GM23338 (cell line): ENCODE measurements around the gene ASPG.

Source experiments
- CREB1 ChIP-seq: fragments of 250-450 bp; sonication (Bioruptor Pico); IDR thresholded peaks from 2 replicates; pipeline ENCODE4 v1.5.0; 2020; ENCODE audit warnings: low read depth, mild to moderate bottlenecking, moderate library complexity
- EZH2 ChIP-seq: fragments of 200-600 bp; sonication (generic); IDR thresholded peaks from one replicate; pipeline ENCODE4 v1.8.0; 2017; ENCODE audit warnings: antibody characterized with exemption, mild to moderate bottlenecking, low read depth; ENCODE audit not compliant: unreplicated experiment
- EZH2phosphoT487 ChIP-seq: fragments of 200-600 bp; sonication (generic); IDR thresholded peaks from one replicate; pipeline ENCODE4 v1.8.1; 2018; ENCODE audit warnings: antibody characterized with exemption; ENCODE audit not compliant: unreplicated experiment
- JUNB ChIP-seq: IDR thresholded peaks from one replicate; pipeline ENCODE4 v1.6.1; 2016; ENCODE audit warnings: antibody characterized with exemption; ENCODE audit not compliant: unreplicated experiment
- NANOG ChIP-seq: IDR thresholded peaks from 2 replicates; pipeline ENCODE4 v1.6.1; 2016; ENCODE audit warnings: antibody characterized with exemption, borderline replicate concordance
- POLR2AphosphoS5 ChIP-seq: IDR thresholded peaks from 2 replicates; pipeline ENCODE4 v1.6.1; 2016; ENCODE audit warnings: antibody characterized with exemption, low read depth
- STAT1 ChIP-seq: IDR thresholded peaks from one replicate; pipeline ENCODE4 v1.6.1; 2016; ENCODE audit warnings: antibody characterized with exemption; ENCODE audit not compliant: unreplicated experiment
- ZNF114 ChIP-seq: fragments of 250-450 bp; sonication (Bioruptor Pico); IDR thresholded peaks from 2 replicates; pipeline ENCODE4 v1.5.0; 2020; ENCODE audit warnings: mild to moderate bottlenecking, moderate library complexity
- TF ChIP-seq, protein P1 (sequence below), 2 experiments: fragments of 200-600 bp in 1 of 2; sonication (generic) in 1 of 2; conservative IDR thresholded peaks; 2 replicates each; pipeline versions ENCODE4 v1.5.1 to v1.6.1; 2016 to 2017; ENCODE audit warnings: antibody characterized with exemption in 2 of 2, low read depth in 2 of 2, mild to moderate bottlenecking in 2 of 2, moderate library complexity in 1 of 2
- TF ChIP-seq, protein P2 (sequence below): IDR thresholded peaks from one replicate; pipeline ENCODE4 v1.6.1; 2018; ENCODE audit warnings: antibody characterized with exemption; ENCODE audit not compliant: unreplicated experiment
- TF ChIP-seq, protein P3 (sequence below): IDR thresholded peaks from 2 replicates; pipeline ENCODE4 v1.6.1; 2016; ENCODE audit warnings: antibody characterized with exemption
- TF ChIP-seq, protein P4 (sequence below): fragments of 250-450 bp; sonication (Bioruptor Pico); IDR thresholded peaks from 2 replicates; pipeline ENCODE4 v1.5.0; 2020; ENCODE audit warnings: mild to moderate bottlenecking, moderate library complexity

DNA sequence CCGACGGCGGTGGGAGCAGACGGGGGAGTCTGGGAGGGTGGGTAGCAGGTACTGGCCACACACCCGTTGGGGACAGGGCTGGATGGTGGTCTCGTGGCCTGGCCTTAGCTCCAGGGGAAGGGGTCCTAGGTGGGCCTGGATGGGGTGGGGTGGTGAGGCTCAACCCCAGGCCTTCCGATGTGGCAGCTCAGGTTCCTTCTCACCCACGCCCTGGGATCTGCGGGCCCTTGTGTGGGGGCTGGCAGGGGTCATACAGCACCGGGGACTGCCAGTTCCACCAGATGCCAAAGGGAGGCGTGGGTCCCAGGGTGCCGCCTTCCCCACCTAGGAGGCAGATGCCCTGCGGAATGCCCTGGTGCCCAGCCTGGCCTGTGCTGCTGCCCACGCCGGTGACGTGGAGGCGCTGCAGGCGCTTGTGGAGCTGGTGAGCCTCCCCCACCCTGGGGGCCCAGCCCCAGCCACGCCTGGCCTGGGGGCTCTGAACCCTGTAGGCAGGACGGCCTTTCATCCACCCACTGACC, 21.0 kb downstream of the ASPG start:
- TF ChIP-seq, protein P1, sequence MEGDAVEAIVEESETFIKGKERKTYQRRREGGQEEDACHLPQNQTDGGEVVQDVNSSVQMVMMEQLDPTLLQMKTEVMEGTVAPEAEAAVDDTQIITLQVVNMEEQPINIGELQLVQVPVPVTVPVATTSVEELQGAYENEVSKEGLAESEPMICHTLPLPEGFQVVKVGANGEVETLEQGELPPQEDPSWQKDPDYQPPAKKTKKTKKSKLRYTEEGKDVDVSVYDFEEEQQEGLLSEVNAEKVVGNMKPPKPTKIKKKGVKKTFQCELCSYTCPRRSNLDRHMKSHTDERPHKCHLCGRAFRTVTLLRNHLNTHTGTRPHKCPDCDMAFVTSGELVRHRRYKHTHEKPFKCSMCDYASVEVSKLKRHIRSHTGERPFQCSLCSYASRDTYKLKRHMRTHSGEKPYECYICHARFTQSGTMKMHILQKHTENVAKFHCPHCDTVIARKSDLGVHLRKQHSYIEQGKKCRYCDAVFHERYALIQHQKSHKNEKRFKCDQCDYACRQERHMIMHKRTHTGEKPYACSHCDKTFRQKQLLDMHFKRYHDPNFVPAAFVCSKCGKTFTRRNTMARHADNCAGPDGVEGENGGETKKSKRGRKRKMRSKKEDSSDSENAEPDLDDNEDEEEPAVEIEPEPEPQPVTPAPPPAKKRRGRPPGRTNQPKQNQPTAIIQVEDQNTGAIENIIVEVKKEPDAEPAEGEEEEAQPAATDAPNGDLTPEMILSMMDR (conservative IDR thresholded peaks at IDR 0.05; ENCODE audit: low read depth in 2 of 2), result no peak
- no peak for TF ChIP-seq POLR2AphosphoS5
- TF ChIP-seq EZH2phosphoT487, result no peak
- no peak for TF ChIP-seq EZH2
- TF ChIP-seq, protein P2, sequence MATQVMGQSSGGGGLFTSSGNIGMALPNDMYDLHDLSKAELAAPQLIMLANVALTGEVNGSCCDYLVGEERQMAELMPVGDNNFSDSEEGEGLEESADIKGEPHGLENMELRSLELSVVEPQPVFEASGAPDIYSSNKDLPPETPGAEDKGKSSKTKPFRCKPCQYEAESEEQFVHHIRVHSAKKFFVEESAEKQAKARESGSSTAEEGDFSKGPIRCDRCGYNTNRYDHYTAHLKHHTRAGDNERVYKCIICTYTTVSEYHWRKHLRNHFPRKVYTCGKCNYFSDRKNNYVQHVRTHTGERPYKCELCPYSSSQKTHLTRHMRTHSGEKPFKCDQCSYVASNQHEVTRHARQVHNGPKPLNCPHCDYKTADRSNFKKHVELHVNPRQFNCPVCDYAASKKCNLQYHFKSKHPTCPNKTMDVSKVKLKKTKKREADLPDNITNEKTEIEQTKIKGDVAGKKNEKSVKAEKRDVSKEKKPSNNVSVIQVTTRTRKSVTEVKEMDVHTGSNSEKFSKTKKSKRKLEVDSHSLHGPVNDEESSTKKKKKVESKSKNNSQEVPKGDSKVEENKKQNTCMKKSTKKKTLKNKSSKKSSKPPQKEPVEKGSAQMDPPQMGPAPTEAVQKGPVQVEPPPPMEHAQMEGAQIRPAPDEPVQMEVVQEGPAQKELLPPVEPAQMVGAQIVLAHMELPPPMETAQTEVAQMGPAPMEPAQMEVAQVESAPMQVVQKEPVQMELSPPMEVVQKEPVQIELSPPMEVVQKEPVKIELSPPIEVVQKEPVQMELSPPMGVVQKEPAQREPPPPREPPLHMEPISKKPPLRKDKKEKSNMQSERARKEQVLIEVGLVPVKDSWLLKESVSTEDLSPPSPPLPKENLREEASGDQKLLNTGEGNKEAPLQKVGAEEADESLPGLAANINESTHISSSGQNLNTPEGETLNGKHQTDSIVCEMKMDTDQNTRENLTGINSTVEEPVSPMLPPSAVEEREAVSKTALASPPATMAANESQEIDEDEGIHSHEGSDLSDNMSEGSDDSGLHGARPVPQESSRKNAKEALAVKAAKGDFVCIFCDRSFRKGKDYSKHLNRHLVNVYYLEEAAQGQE, result no peak
- no peak for TF ChIP-seq CREB1
- TF ChIP-seq STAT1, result no peak
- TF ChIP-seq ZNF114 (CRISPR knock-in tag), result no peak
- no peak for TF ChIP-seq JUNB
- TF ChIP-seq, protein P3, sequence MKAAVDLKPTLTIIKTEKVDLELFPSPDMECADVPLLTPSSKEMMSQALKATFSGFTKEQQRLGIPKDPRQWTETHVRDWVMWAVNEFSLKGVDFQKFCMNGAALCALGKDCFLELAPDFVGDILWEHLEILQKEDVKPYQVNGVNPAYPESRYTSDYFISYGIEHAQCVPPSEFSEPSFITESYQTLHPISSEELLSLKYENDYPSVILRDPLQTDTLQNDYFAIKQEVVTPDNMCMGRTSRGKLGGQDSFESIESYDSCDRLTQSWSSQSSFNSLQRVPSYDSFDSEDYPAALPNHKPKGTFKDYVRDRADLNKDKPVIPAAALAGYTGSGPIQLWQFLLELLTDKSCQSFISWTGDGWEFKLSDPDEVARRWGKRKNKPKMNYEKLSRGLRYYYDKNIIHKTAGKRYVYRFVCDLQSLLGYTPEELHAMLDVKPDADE, result no peak
- no peak for TF ChIP-seq NANOG
- TF ChIP-seq, protein P4, sequence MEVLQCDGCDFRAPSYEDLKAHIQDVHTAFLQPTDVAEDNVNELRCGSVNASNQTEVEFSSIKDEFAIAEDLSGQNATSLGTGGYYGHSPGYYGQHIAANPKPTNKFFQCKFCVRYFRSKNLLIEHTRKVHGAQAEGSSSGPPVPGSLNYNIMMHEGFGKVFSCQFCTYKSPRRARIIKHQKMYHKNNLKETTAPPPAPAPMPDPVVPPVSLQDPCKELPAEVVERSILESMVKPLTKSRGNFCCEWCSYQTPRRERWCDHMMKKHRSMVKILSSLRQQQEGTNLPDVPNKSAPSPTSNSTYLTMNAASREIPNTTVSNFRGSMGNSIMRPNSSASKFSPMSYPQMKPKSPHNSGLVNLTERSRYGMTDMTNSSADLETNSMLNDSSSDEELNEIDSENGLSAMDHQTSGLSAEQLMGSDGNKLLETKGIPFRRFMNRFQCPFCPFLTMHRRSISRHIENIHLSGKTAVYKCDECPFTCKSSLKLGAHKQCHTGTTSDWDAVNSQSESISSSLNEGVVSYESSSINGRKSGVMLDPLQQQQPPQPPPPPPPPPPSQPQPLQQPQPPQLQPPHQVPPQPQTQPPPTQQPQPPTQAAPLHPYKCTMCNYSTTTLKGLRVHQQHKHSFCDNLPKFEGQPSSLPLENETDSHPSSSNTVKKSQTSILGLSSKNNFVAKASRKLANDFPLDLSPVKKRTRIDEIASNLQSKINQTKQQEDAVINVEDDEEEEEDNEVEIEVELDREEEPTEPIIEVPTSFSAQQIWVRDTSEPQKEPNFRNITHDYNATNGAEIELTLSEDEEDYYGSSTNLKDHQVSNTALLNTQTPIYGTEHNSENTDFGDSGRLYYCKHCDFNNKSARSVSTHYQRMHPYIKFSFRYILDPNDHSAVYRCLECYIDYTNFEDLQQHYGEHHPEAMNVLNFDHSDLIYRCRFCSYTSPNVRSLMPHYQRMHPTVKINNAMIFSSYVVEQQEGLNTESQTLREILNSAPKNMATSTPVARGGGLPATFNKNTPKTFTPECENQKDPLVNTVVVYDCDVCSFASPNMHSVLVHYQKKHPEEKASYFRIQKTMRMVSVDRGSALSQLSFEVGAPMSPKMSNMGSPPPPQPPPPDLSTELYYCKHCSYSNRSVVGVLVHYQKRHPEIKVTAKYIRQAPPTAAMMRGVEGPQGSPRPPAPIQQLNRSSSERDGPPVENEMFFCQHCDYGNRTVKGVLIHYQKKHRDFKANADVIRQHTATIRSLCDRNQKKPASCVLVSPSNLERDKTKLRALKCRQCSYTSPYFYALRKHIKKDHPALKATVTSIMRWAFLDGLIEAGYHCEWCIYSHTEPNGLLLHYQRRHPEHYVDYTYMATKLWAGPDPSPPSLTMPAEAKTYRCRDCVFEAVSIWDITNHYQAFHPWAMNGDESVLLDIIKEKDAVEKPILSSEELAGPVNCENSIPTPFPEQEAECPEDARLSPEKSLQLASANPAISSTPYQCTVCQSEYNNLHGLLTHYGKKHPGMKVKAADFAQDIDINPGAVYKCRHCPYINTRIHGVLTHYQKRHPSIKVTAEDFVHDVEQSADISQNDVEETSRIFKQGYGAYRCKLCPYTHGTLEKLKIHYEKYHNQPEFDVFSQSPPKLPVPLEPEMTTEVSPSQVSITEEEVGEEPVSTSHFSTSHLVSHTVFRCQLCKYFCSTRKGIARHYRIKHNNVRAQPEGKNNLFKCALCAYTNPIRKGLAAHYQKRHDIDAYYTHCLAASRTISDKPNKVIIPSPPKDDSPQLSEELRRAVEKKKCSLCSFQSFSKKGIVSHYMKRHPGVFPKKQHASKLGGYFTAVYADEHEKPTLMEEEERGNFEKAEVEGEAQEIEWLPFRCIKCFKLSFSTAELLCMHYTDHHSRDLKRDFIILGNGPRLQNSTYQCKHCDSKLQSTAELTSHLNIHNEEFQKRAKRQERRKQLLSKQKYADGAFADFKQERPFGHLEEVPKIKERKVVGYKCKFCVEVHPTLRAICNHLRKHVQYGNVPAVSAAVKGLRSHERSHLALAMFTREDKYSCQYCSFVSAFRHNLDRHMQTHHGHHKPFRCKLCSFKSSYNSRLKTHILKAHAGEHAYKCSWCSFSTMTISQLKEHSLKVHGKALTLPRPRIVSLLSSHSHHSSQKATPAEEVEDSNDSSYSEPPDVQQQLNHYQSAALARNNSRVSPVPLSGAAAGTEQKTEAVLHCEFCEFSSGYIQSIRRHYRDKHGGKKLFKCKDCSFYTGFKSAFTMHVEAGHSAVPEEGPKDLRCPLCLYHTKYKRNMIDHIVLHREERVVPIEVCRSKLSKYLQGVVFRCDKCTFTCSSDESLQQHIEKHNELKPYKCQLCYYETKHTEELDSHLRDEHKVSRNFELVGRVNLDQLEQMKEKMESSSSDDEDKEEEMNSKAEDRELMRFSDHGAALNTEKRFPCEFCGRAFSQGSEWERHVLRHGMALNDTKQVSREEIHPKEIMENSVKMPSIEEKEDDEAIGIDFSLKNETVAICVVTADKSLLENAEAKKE (CRISPR knock-in tag), result no peak
